Measurements from ENCODE around the gene GAREM2.

DNA sequence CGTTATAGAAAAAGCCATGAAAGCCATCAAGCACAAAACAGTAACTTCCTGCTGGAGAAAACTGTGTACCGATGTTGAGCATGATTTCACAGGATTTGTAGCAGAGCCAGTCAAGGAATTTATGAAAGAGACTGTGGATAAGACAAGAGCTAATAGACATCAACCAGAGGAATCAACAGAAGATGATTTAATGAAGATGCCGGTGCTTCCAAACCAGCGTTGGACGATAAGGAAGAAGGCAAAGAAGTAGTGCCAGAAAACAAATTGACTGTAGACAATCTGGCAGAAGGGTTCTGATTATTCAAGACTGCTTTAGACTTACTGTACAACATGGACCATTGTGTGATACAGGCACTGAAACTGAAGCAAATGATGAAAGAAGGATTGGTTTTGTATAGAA lies 49.5 kb upstream of the GAREM2 start:
- TF ChIP-seq POLR2A (IDR thresholded peaks at IDR 0.05) (no peak), POLR2AphosphoS5 (IDR thresholded peaks at IDR 0.05) (no peak)
- TF ChIP-seq, protein P1, sequence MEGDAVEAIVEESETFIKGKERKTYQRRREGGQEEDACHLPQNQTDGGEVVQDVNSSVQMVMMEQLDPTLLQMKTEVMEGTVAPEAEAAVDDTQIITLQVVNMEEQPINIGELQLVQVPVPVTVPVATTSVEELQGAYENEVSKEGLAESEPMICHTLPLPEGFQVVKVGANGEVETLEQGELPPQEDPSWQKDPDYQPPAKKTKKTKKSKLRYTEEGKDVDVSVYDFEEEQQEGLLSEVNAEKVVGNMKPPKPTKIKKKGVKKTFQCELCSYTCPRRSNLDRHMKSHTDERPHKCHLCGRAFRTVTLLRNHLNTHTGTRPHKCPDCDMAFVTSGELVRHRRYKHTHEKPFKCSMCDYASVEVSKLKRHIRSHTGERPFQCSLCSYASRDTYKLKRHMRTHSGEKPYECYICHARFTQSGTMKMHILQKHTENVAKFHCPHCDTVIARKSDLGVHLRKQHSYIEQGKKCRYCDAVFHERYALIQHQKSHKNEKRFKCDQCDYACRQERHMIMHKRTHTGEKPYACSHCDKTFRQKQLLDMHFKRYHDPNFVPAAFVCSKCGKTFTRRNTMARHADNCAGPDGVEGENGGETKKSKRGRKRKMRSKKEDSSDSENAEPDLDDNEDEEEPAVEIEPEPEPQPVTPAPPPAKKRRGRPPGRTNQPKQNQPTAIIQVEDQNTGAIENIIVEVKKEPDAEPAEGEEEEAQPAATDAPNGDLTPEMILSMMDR (IDR thresholded peaks at IDR 0.05) = no peak
